Suprapubic skin (tissue), 4 donors: ENCODE measurements around the gene DR1. TPM values are rescaled to one million over a fixed set of nuclear protein-coding genes. Genes with fewer than 3 reads are reported as not detected.

ENCODE experiments used
- DNase-seq, 2 donors: peaks; one replicate each; pipeline ENCODE4 v3.0.0-alpha.2; 2019; ENCODE audit warnings: low spot score in 2 of 2
- H3K27ac ChIP-seq: fragments of 200-600 bp; sonication (generic); one replicate; pipeline ENCODE4 v1.5.1; 2019
- H3K27me3 ChIP-seq: fragments of 200-600 bp; sonication (generic); one replicate; pipeline ENCODE4 v1.5.1; 2019
- H3K36me3 ChIP-seq: fragments of 200-600 bp; sonication (generic); one replicate; pipeline ENCODE4 v1.5.1; 2019
- H3K4me1 ChIP-seq: fragments of 200-600 bp; sonication (generic); one replicate; pipeline ENCODE4 v1.5.1; 2019
- H3K4me3 ChIP-seq: fragments of 200-600 bp; sonication (generic); one replicate; pipeline ENCODE4 v1.5.1; 2019; ENCODE audit warnings: mild to moderate bottlenecking
- H3K9me3 ChIP-seq: fragments of 200-600 bp; sonication (generic); one replicate; pipeline ENCODE4 v1.5.1; 2019
- EP300 ChIP-seq: sonication (generic); formaldehyde crosslinking; IDR thresholded peaks from one replicate; pipeline ENCODE4 v1.6.1; 2017; ENCODE audit warnings: antibody characterized with exemption
- POLR2A ChIP-seq, 2 donors: fragments of 450-650 bp; IDR thresholded peaks; one replicate each; pipeline ENCODE4 v1.6.1; 2017; ENCODE audit warnings: antibody characterized with exemption in 2 of 2, mild to moderate bottlenecking in 2 of 2, moderate library complexity in 2 of 2
- POLR2AphosphoS5 ChIP-seq, 3 donors: sonication (generic); formaldehyde crosslinking; IDR thresholded peaks; one replicate each; pipeline ENCODE4 v1.6.1; 2017; ENCODE audit warnings: antibody characterized with exemption in 3 of 3
- WGBS: methylation state at CpG from one replicate; pipeline ENCODE4 v1.1.5; 2018; 5-methylcytosine and 5-hydroxymethylcytosine counted together
- total RNA-seq, 4 donors: library from RNA; depleted of rRNA; stranded (reverse); fragments of >200 nt; gene quantifications; one replicate each; pipeline ENCODE4 v1.1.0, GENCODE V29; 2016
- TF ChIP-seq, protein P1 (sequence below), 2 donors: fragments of 200-600 bp in 1 of 2; fragments of 450-650 bp in 1 of 2; sonication (generic) in 1 of 2; IDR thresholded peaks; one replicate each; pipeline ENCODE4 v1.5.1; 2016 to 2019; ENCODE audit warnings: antibody characterized with exemption in 2 of 2, mild to moderate bottlenecking in 1 of 2, moderate library complexity in 1 of 2

Gene DR1
- total RNA-seq, 4 donors from 2014 or later = 47.8 to 60.2 (median 55.5) TPM

DNA sequence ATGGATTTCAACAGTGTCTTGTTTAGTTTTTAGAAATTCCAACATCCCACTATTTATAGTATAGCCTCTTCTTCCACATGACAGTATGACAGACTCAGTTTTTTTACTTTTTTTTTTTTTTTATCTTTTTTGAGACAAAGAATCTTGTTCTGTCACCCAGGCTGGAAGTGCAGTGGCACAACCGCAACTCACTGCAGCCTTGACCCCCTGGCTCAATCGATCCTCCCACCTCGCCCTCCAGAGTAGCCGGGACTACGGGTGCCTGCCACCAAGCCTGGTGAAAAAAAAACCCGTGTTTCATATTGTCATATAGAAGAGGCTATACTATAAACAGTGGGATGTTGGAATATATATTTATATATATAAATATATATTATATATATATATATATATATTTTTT lies 1.2 kb upstream of the DR1 start:
- Histone ChIP-seq H3K4me1 (peaks cover 29% of the 10 kb centered on the region), H3K36me3 (no peaks in the 10 kb centered on the region), H3K27me3 (no peaks in the 10 kb centered on the region), H3K4me3 (no peak overlapping the region), H3K9me3 (no peaks in the 10 kb centered on the region), H3K27ac (no peak overlapping the region)
- WGBS = 84% methylated on average over 6 of the region's 6 CpGs
- no peak for DNase-seq
- no peak for TF ChIP-seq EP300
- no peak for TF ChIP-seq POLR2A (IDR thresholded peaks at IDR 0.05)

DNA sequence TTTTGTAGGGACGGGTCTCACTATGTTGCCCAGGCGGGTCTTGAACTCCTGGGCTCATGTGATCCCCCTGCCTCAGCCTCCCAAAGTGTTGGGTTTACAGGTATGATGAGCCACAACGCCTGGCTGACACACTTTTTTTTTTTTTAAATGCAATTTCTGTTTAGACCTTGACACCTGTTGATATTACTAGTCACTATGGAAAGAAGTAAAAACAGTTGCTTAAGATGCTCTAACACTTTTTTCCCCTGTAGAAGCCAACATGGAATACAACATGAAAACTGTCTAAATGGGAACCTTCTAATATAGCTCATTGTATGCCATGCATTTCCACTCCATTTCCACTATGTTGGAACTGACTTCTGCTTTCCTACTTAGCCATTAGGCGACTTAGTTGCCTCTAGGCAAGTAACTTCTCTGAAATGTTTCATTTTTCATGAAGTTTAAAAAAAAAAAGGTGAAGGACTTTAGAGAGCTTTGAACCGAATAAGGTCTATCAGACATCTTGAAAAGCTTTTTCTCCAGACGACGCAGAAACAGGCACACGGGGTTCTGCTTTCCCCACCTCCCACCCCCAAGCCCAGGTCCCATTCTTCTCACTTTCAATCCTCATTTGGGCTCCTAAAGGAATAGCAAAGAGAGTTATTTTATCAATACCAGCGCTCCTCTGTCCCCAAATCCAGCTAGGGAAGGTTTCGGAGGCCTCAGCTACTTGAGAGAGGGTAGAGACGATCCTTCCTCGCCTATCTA lies 648 bp upstream of the DR1 start:
- DNase-seq = no peak

DNA sequence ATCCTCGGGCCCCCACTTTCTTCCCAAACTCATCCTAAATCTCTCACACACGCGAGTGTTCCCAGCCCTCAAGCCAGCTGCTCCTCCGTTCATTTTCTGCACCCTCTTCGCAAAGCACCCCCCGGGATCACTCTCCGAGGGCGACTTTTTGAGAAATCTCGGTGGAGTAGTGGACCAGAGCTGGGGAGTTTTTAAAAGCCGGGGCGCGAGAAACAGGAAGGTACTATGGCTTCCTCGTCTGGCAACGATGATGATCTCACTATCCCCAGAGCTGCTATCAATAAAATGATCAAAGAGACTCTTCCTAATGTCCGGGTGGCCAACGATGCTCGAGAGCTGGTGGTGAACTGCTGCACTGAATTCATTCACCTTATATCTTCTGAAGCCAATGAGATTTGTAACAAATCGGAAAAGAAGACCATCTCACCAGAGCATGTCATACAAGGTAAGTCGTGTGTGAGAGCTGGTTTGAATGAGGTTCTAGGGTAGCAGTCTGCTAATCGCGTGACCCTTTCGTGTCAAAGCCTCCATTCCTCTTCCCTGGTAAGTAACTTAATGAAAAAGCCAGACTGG lies 800 bp downstream of the DR1 start:
- Histone ChIP-seq H3K27ac (peak overlapping the region; percentile 97), H3K36me3 (no peaks in the 10 kb centered on the region), H3K4me1 (peaks cover 48% of the 10 kb centered on the region), H3K27me3 (no peaks in the 10 kb centered on the region), H3K4me3 (peak overlapping the region; percentile 95), H3K9me3 (no peaks in the 10 kb centered on the region)
- 0% methylated on average over 22 of the region's 22 CpGs for WGBS
- TF ChIP-seq, protein P1, sequence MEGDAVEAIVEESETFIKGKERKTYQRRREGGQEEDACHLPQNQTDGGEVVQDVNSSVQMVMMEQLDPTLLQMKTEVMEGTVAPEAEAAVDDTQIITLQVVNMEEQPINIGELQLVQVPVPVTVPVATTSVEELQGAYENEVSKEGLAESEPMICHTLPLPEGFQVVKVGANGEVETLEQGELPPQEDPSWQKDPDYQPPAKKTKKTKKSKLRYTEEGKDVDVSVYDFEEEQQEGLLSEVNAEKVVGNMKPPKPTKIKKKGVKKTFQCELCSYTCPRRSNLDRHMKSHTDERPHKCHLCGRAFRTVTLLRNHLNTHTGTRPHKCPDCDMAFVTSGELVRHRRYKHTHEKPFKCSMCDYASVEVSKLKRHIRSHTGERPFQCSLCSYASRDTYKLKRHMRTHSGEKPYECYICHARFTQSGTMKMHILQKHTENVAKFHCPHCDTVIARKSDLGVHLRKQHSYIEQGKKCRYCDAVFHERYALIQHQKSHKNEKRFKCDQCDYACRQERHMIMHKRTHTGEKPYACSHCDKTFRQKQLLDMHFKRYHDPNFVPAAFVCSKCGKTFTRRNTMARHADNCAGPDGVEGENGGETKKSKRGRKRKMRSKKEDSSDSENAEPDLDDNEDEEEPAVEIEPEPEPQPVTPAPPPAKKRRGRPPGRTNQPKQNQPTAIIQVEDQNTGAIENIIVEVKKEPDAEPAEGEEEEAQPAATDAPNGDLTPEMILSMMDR (IDR thresholded peaks at IDR 0.05) = no peak
- TF ChIP-seq EP300 = no peak
- no peak for TF ChIP-seq POLR2AphosphoS5 (IDR thresholded peaks at IDR 0.05)
- no peak for TF ChIP-seq POLR2A (IDR thresholded peaks at IDR 0.05)
- DNase-seq = peak in 1 of 2 donors; percentile 59

More for the DNA sequence above, 648 bp upstream of the DR1 start:
- Histone ChIP-seq H3K27ac (peak overlapping the region; percentile 97), H3K4me1 (peaks cover 35% of the 10 kb centered on the region), H3K4me3 (peak overlapping the region; percentile 95), H3K27me3 (no peaks in the 10 kb centered on the region), H3K9me3 (no peaks in the 10 kb centered on the region), H3K36me3 (no peaks in the 10 kb centered on the region)
- TF ChIP-seq EP300 (no peak), POLR2A (IDR thresholded peaks at IDR 0.05) (no peak), POLR2AphosphoS5 (IDR thresholded peaks at IDR 0.05) (no peak)
- TF ChIP-seq, protein P1 (IDR thresholded peaks at IDR 0.05) = no peak
- 15% methylated on average over 12 of the region's 12 CpGs for WGBS

DNA sequence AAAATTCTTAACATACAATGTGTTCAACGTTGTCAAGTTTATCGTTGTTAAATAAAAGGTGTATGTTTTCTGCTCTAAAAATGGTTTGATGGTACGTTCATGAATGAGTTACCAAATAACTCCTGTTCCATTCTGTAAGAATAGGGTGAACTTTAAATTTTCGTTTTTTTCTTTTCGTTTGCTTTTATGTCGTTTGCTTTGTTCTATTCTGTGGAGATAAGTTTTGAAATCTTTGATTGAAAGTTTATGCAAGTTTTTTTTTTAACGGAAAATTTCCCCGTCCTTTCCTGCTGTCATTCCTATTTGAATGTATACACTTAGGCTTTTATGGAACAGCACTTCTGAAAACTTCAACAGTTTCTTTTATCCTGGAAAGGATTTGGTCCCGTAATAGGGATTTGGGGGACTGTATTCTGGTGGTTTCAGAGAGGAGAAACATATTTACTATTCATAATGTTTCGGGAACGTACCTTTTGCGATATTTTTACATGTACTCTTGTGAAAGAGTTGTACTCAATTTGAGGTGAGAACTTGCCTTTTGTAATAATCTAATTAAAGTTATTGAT lies 1.7 kb downstream of the DR1 start:
- 2% methylated on average over 12 of the region's 12 CpGs for WGBS
- peak overlapping the region; percentile 97 for H3K27ac ChIP-seq
- no peaks in the 10 kb centered on the region for H3K9me3 ChIP-seq
- H3K4me1 ChIP-seq = peaks cover 57% of the 10 kb centered on the region
- peak overlapping the region; percentile 95 for H3K4me3 ChIP-seq
- no peaks in the 10 kb centered on the region for H3K36me3 ChIP-seq
- DNase-seq = no peak
- no peak for TF ChIP-seq EP300
- TF ChIP-seq, protein P1 (IDR thresholded peaks at IDR 0.05) = no peak
- no peak for TF ChIP-seq POLR2A (IDR thresholded peaks at IDR 0.05)
- no peak for TF ChIP-seq POLR2AphosphoS5 (IDR thresholded peaks at IDR 0.05)
- no peaks in the 10 kb centered on the region for H3K27me3 ChIP-seq

DNA sequence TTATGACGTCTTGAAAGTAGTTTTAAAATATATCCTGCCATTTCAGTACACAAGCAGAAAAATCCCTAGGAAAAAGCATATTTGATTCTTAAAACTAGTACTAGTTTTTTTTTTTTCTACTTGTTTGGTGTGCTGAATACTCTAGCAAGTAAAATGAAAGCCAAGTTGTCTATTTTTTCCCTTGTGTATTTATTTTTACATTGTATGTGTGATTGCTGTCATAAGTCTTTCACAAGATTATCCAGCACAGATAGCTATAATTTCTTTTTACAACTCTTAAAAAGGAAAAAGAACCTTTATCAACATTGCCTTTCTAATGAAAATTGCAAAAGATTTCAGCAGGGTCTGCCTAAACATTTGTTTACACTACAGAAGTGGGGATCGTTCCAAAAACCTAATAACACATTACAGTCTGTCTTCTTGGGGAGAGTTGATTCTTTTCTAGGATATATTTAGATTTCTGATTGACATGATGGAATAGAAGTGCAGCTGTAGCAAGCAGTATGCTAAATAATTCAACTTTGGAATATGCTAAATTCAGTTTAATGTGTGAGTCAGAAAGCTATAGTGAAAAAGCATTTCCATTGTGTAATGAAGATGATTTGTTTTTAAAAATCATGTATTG lies 2.5 kb downstream of the DR1 start:
- peak overlapping the region; percentile 95 for H3K4me3 ChIP-seq
- H3K27me3 ChIP-seq = no peaks in the 10 kb centered on the region
- H3K36me3 ChIP-seq = no peaks in the 10 kb centered on the region
- no peak for TF ChIP-seq POLR2AphosphoS5 (IDR thresholded peaks at IDR 0.05)
- TF ChIP-seq POLR2A (IDR thresholded peaks at IDR 0.05) = no peak
- no peak for TF ChIP-seq EP300
- TF ChIP-seq, protein P1 (IDR thresholded peaks at IDR 0.05) = no peak
- H3K9me3 ChIP-seq = no peaks in the 10 kb centered on the region
- peaks cover 65% of the 10 kb centered on the region for H3K4me1 ChIP-seq
- no peak overlapping the region for H3K27ac ChIP-seq
- WGBS = 6% methylated on average over 2 of the region's 2 CpGs
- no peak for DNase-seq
